ENCODE data around the gene S100B.

S100B gene

GRCh38 chr21:46572850-46573249 is 32.0 kb downstream of the S100B start:
- H3K27ac ChIP-seq = no peak overlapping the region
- TF ChIP-seq, protein P1, sequence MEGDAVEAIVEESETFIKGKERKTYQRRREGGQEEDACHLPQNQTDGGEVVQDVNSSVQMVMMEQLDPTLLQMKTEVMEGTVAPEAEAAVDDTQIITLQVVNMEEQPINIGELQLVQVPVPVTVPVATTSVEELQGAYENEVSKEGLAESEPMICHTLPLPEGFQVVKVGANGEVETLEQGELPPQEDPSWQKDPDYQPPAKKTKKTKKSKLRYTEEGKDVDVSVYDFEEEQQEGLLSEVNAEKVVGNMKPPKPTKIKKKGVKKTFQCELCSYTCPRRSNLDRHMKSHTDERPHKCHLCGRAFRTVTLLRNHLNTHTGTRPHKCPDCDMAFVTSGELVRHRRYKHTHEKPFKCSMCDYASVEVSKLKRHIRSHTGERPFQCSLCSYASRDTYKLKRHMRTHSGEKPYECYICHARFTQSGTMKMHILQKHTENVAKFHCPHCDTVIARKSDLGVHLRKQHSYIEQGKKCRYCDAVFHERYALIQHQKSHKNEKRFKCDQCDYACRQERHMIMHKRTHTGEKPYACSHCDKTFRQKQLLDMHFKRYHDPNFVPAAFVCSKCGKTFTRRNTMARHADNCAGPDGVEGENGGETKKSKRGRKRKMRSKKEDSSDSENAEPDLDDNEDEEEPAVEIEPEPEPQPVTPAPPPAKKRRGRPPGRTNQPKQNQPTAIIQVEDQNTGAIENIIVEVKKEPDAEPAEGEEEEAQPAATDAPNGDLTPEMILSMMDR (conservative IDR thresholded peaks at IDR 0.05) = no peak

- TF ChIP-seq, protein P1 (conservative IDR thresholded peaks at IDR 0.05) = no peak
- no peak overlapping the region for H3K27ac ChIP-seq
Observed at GRCh38 chr21:46570631-46571030, 34.3 kb downstream of the S100B start.

DNA sequence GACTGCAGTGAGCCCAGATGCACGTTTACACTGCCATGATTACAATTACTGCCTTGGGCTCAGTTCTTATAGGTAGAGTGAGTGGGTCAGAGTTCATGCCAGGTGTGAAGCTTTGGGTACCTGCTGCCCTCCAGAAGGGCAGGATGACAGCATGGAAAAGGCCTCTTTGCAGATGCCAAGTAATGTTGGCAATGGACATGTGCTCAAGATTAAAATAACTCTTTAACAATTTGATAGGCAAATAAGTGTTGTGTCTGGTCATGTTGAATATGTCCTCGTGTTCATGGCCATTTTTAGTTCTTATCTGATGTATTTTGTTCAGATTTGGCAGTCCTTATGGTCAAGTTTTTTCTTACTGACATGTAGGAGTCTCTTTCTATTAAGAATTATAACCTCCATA is 34.8 kb downstream of the S100B start:
- H3K27ac ChIP-seq = no peak overlapping the region

GRCh38 chr21:46569081-46569480 is 35.8 kb downstream of the S100B start:
- TF ChIP-seq, protein P1 (conservative IDR thresholded peaks at IDR 0.05) = no peak
- no peak overlapping the region for H3K27ac ChIP-seq

More for the DNA sequence above, 34.8 kb downstream of the S100B start:
- TF ChIP-seq, protein P1 (conservative IDR thresholded peaks at IDR 0.05) = no peak

DNA sequence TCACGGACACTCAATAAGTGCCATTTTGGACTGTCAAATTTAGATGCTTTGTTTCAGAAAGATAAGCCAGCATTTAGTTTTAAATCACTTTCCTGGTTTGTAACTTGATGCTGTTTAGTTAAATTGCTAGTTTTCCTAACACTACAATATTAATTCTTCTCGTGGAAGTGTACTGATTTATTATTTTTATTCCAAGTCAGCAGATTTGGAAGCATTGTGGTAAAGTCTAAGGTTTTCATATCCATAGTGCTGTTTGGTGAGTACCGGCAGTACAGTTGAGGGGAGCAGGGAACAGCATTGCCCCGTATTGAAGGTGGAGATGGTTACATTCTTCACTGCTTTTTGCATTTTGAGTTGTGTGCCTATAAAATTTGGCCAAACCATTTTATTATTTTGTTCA is 36.3 kb downstream of the S100B start:
- TF ChIP-seq, protein P1 (conservative IDR thresholded peaks at IDR 0.05) = no peak
- H3K27ac ChIP-seq = no peak overlapping the region

GRCh38 chr21:46567348-46567747 is 37.5 kb downstream of the S100B start:
- peak overlapping the region; percentile 5 for H3K27ac ChIP-seq
- TF ChIP-seq, protein P1 (conservative IDR thresholded peaks at IDR 0.05) = no peak

GRCh38 chr21:46564391-46564790 is 40.5 kb downstream of the S100B start:
- H3K27ac ChIP-seq = no peak overlapping the region
- TF ChIP-seq, protein P1 (conservative IDR thresholded peaks at IDR 0.05) = no peak
